K562 (cell line): ENCODE results near the gene ZNHIT3. TPM values are rescaled to one million over a fixed set of nuclear protein-coding genes. Genes with fewer than 3 reads are reported as not detected.

Experiments
- ARHGAP35 ChIP-seq: fragments of 450-650 bp; IDR thresholded peaks from 2 replicates; pipeline ENCODE4 v1.6.1; 2018; ENCODE audit not compliant: partially characterized antibody
- BRD4 ChIP-seq: fragments of 200-600 bp; sonication (generic); IDR thresholded peaks from 2 replicates; pipeline ENCODE4 v1.6.1; 2017; ENCODE audit warnings: inconsistent platforms
- CCNT2 ChIP-seq: IDR thresholded peaks from 2 replicates; pipeline ENCODE4 v1.6.1; 2011; ENCODE audit warnings: borderline replicate concordance, low read depth, mild to moderate bottlenecking, moderate library complexity, mixed read lengths, low read length; ENCODE audit not compliant: insufficient read length; ENCODE audit errors: extremely low read depth
- CHCHD3 ChIP-seq: fragments of 250-450 bp; sonication (Bioruptor Pico); IDR thresholded peaks from 2 replicates; pipeline ENCODE4 v2.1.2; 2022; ENCODE audit warnings: mild to moderate bottlenecking
- CSDE1 ChIP-seq, 2 experiments: fragments of 450-650 bp; IDR thresholded peaks; 2 replicates each; pipeline ENCODE4 v1.6.1; 2016; ENCODE audit warnings: mild to moderate bottlenecking in 1 of 2
- GTF2A2 ChIP-seq: IDR thresholded peaks from 2 replicates; pipeline ENCODE4 v1.6.1; 2016; ENCODE audit warnings: mild to moderate bottlenecking, missing genetic modification characterization, missing compliant biosample characterization
- LCOR ChIP-seq: sonication (generic); formaldehyde crosslinking; IDR thresholded peaks from 2 replicates; pipeline ENCODE4 v1.8.0; 2022; ENCODE audit warnings: mild to moderate bottlenecking, missing genetic modification reagents
- PHB ChIP-seq: fragments of 250-450 bp; sonication (Bioruptor Pico); IDR thresholded peaks from 2 replicates; pipeline ENCODE4 v1.5.0; 2021
- RBFOX2 ChIP-seq: fragments of 200-400 bp; formaldehyde crosslinking; IDR thresholded peaks from 2 replicates; pipeline ENCODE4 v1.6.1; 2017; ENCODE audit warnings: low read depth, mild to moderate bottlenecking, low read length, moderate library complexity
- ZNF134 ChIP-seq: fragments of 250-450 bp; sonication (Bioruptor Pico); conservative IDR thresholded peaks from 2 replicates; pipeline ENCODE4 v1.4.0; 2020
- ZNF551 ChIP-seq: fragments of 250-450 bp; sonication (Bioruptor Pico); IDR thresholded peaks from 2 replicates; pipeline ENCODE4 v1.5.0; 2021; ENCODE audit warnings: mild to moderate bottlenecking, moderate library complexity
- polyA plus RNA-seq, 8 experiments: library from polyadenylated mRNA; depleted of rRNA in 4 of 8; stranded (reverse) in 5 of 8; unstranded in 3 of 8; fragments of >200 nt; fragmentation: Nextera tagmentation in 2 of 8; fragmentation: Illumina TruSeq in 1 of 8; extraction: Ambion mirVana in 2 of 8; extraction: Trizol in 1 of 8; gene quantifications; 2 replicates each; pipeline versions ENCODE4 v1.2.1 to v1.2.3, GENCODE V29; 2011 to 2014; ENCODE audit warnings: inconsistent platforms in 1 of 8, missing spikeins in 1 of 8
- total RNA-seq, 7 experiments: library from RNA; depleted of rRNA in 6 of 7; stranded (reverse); fragments of >200 nt in 6 of 7; fragmentation: Illumina TruSeq in 2 of 7; extraction: Trizol in 2 of 7; gene quantifications; 2 replicates each; pipeline versions ENCODE4 v1.2.1 to v1.2.3, GENCODE V29; 2011 to 2021; ENCODE audit warnings: low replicate concordance in 1 of 7
- TF ChIP-seq, protein P1 (sequence below): sonication (generic); formaldehyde crosslinking; IDR thresholded peaks from 2 replicates; pipeline ENCODE4 v1.8.0; 2022; ENCODE audit warnings: mild to moderate bottlenecking, missing genetic modification reagents
- TF ChIP-seq, protein P2 (sequence below): fragments of 250-450 bp; sonication (Bioruptor Pico); IDR thresholded peaks from 2 replicates; pipeline ENCODE4 v1.5.0; 2020; ENCODE audit warnings: mild to moderate bottlenecking
- TF ChIP-seq, protein P3 (sequence below): sonication (generic); formaldehyde crosslinking; IDR thresholded peaks from 2 replicates; pipeline ENCODE4 v1.8.1; 2023; ENCODE audit warnings: mild to moderate bottlenecking, missing genetic modification reagents, moderate library complexity
- TF ChIP-seq, protein P4 (sequence below): sonication (generic); formaldehyde crosslinking; IDR thresholded peaks from 2 replicates; pipeline ENCODE4 v1.8.0; 2022; ENCODE audit warnings: missing genetic modification reagents, mild to moderate bottlenecking, borderline replicate concordance
- TF ChIP-seq, protein P5 (sequence below): fragments of 450-650 bp; IDR thresholded peaks from 2 replicates; pipeline ENCODE4 v1.6.1; 2014; ENCODE audit warnings: low read depth, mild to moderate bottlenecking, moderate library complexity, borderline replicate concordance

The ZNHIT3 gene
- total and polyA plus RNA-seq, 9 of the 15 experiments (the other 6 are each of a cell fraction or from before 2014, with no cell fraction given): 45.0 to 300 (median 88.4) TPM

DNA sequence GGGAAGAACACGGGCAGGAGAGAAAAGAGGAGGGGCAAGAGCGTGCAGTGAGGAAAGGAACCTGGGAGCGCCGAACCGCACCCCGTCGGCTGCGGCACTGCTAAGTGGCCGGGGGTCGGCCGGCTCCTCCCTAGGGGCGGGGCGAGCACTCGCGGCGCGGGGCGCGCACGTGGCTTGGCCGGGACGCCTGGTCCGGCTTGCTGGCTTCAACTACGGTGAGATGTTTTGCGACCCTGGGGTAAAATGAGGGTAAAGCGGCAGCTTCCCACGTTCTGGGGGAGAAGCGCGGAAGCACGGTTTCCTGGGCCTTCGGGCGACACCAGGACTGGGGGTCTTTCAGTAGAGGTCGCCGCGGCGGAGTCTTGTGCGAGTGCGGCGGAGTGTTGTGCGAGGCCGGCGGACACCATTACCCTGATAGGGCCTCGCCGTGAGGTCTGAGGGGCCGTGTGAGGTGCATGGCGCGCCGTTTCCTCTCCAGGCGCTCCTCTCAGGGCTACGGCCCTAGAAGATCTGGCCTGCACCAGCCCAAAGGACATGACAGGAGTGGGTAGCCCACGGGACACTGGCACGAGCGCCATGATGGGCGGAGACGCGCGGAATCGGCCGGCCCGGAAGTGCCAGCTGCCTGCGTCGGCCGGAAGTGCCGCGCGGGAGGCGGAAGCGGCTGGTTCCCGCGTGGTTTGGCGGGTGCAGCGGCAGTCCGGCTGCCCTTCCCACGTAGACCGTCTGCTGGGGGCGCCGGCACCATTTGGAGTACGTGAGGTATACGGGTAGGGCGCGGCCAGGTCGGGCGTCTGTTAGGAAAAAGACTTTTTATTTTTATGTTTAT, 48.6 kb downstream of the ZNHIT3 start, which contains the start of the genes MYO19 and PIGW (continued):
- TF ChIP-seq, protein P1, sequence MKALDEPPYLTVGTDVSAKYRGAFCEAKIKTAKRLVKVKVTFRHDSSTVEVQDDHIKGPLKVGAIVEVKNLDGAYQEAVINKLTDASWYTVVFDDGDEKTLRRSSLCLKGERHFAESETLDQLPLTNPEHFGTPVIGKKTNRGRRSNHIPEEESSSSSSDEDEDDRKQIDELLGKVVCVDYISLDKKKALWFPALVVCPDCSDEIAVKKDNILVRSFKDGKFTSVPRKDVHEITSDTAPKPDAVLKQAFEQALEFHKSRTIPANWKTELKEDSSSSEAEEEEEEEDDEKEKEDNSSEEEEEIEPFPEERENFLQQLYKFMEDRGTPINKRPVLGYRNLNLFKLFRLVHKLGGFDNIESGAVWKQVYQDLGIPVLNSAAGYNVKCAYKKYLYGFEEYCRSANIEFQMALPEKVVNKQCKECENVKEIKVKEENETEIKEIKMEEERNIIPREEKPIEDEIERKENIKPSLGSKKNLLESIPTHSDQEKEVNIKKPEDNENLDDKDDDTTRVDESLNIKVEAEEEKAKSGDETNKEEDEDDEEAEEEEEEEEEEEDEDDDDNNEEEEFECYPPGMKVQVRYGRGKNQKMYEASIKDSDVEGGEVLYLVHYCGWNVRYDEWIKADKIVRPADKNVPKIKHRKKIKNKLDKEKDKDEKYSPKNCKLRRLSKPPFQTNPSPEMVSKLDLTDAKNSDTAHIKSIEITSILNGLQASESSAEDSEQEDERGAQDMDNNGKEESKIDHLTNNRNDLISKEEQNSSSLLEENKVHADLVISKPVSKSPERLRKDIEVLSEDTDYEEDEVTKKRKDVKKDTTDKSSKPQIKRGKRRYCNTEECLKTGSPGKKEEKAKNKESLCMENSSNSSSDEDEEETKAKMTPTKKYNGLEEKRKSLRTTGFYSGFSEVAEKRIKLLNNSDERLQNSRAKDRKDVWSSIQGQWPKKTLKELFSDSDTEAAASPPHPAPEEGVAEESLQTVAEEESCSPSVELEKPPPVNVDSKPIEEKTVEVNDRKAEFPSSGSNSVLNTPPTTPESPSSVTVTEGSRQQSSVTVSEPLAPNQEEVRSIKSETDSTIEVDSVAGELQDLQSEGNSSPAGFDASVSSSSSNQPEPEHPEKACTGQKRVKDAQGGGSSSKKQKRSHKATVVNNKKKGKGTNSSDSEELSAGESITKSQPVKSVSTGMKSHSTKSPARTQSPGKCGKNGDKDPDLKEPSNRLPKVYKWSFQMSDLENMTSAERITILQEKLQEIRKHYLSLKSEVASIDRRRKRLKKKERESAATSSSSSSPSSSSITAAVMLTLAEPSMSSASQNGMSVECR (CRISPR knock-in tag): peak; percentile 91
- peak; percentile 98 for TF ChIP-seq RBFOX2
- TF ChIP-seq, protein P2, sequence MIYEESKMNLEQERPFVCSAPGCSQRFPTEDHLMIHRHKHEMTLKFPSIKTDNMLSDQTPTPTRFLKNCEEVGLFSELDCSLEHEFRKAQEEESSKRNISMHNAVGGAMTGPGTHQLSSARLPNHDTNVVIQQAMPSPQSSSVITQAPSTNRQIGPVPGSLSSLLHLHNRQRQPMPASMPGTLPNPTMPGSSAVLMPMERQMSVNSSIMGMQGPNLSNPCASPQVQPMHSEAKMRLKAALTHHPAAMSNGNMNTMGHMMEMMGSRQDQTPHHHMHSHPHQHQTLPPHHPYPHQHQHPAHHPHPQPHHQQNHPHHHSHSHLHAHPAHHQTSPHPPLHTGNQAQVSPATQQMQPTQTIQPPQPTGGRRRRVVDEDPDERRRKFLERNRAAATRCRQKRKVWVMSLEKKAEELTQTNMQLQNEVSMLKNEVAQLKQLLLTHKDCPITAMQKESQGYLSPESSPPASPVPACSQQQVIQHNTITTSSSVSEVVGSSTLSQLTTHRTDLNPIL (CRISPR knock-in tag): no peak
- TF ChIP-seq, protein P3, sequence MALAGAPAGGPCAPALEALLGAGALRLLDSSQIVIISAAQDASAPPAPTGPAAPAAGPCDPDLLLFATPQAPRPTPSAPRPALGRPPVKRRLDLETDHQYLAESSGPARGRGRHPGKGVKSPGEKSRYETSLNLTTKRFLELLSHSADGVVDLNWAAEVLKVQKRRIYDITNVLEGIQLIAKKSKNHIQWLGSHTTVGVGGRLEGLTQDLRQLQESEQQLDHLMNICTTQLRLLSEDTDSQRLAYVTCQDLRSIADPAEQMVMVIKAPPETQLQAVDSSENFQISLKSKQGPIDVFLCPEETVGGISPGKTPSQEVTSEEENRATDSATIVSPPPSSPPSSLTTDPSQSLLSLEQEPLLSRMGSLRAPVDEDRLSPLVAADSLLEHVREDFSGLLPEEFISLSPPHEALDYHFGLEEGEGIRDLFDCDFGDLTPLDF: peak; percentile 82; the same call in 1 of the 2 replicates
- no peak; the same call in 1 of the 2 replicates for TF ChIP-seq LCOR
- TF ChIP-seq, protein P4, sequence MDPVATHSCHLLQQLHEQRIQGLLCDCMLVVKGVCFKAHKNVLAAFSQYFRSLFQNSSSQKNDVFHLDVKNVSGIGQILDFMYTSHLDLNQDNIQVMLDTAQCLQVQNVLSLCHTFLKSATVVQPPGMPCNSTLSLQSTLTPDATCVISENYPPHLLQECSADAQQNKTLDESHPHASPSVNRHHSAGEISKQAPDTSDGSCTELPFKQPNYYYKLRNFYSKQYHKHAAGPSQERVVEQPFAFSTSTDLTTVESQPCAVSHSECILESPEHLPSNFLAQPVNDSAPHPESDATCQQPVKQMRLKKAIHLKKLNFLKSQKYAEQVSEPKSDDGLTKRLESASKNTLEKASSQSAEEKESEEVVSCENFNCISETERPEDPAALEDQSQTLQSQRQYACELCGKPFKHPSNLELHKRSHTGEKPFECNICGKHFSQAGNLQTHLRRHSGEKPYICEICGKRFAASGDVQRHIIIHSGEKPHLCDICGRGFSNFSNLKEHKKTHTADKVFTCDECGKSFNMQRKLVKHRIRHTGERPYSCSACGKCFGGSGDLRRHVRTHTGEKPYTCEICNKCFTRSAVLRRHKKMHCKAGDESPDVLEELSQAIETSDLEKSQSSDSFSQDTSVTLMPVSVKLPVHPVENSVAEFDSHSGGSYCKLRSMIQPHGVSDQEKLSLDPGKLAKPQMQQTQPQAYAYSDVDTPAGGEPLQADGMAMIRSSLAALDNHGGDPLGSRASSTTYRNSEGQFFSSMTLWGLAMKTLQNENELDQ: no peak
- TF ChIP-seq ARHGAP35: peak; percentile 66
- TF ChIP-seq, protein P5, sequence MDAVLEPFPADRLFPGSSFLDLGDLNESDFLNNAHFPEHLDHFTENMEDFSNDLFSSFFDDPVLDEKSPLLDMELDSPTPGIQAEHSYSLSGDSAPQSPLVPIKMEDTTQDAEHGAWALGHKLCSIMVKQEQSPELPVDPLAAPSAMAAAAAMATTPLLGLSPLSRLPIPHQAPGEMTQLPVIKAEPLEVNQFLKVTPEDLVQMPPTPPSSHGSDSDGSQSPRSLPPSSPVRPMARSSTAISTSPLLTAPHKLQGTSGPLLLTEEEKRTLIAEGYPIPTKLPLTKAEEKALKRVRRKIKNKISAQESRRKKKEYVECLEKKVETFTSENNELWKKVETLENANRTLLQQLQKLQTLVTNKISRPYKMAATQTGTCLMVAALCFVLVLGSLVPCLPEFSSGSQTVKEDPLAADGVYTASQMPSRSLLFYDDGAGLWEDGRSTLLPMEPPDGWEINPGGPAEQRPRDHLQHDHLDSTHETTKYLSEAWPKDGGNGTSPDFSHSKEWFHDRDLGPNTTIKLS: peak; percentile 98
- no peak for TF ChIP-seq ZNF551 (CRISPR knock-in tag)
- no peak for TF ChIP-seq CHCHD3 (CRISPR knock-in tag)
- TF ChIP-seq BRD4: peak; percentile 94; the same call in 1 of the 2 replicates
- peak; percentile 81 for TF ChIP-seq CCNT2
- no peak for TF ChIP-seq GTF2A2
- TF ChIP-seq ZNF134 (CRISPR knock-in tag): no peak
- TF ChIP-seq PHB (CRISPR knock-in tag): 0 out of 2 replicates have a peak, but pooled peaks have one; percentile 10
- no peak for TF ChIP-seq CSDE1 (IDR thresholded peaks at IDR 0.05)
